Measurements from ENCODE around the gene UBE2J1.
A peak's percentile ranks its signal among the peaks of the same experiment; 100 is the strongest.

Gene UBE2J1

GRCh38 chr6:89364586-89364985 is 12.1 kb upstream of the UBE2J1 start:
- DNase-seq (ENCODE audit: low spot score): no peak

GRCh38 chr6:89361171-89361570 is 8.6 kb upstream of the UBE2J1 start:
- DNase-seq (ENCODE audit: low spot score): no peak

GRCh38 chr6:89360415-89360999 is 8.0 kb upstream of the UBE2J1 start:
- DNase-seq (ENCODE audit: low spot score): no peak

- no peak for DNase-seq (ENCODE audit: low spot score)
Measured at GRCh38 chr6:89359561-89359960, 7.0 kb upstream of the UBE2J1 start.

- DNase-seq (ENCODE audit: low spot score): no peak
Measured at GRCh38 chr6:89357390-89357789, 4.9 kb upstream of the UBE2J1 start.

- no peak for DNase-seq (ENCODE audit: low spot score)
Measured at GRCh38 chr6:89356642-89357170, 4.2 kb upstream of the UBE2J1 start.

- no peak for DNase-seq (ENCODE audit: low spot score)
Measured at GRCh38 chr6:89355511-89356194, 3.1 kb upstream of the UBE2J1 start.

- DNase-seq (ENCODE audit: low spot score): no peak
Measured at GRCh38 chr6:89353702-89354392, 1.3 kb upstream of the UBE2J1 start.

GRCh38 chr6:89353118-89353556 is 615 bp upstream of the UBE2J1 start:
- DNase-seq (ENCODE audit: low spot score): peak; percentile 12

- no peak for DNase-seq (ENCODE audit: low spot score)
Measured at GRCh38 chr6:89351671-89352277, 748 bp downstream of the UBE2J1 start.

GRCh38 chr6:89350281-89350966 is 2.1 kb downstream of the UBE2J1 start:
- peak; percentile 31 for DNase-seq (ENCODE audit: low spot score)

GRCh38 chr6:89348372-89348771 is 4.2 kb downstream of the UBE2J1 start:
- no peak for DNase-seq (ENCODE audit: low spot score)

- DNase-seq (ENCODE audit: low spot score): no peak
Measured at GRCh38 chr6:89347825-89348224, 4.7 kb downstream of the UBE2J1 start.

- DNase-seq (ENCODE audit: low spot score): no peak
Measured at GRCh38 chr6:89346433-89346832, 6.1 kb downstream of the UBE2J1 start.

- no peak for DNase-seq (ENCODE audit: low spot score)
Measured at GRCh38 chr6:89339565-89339964, 13.0 kb downstream of the UBE2J1 start.

- no peak for DNase-seq (ENCODE audit: low spot score)
Measured at GRCh38 chr6:89335164-89335563, 17.4 kb downstream of the UBE2J1 start.

GRCh38 chr6:89330910-89331309 is 21.6 kb downstream of the UBE2J1 start:
- DNase-seq (ENCODE audit: low spot score): no peak

- no peak for DNase-seq (ENCODE audit: low spot score)
Measured at GRCh38 chr6:89328976-89329375, 23.5 kb downstream of the UBE2J1 start.

- no peak for DNase-seq (ENCODE audit: low spot score)
Measured at GRCh38 chr6:89324304-89324703, 28.2 kb downstream of the UBE2J1 start.

GRCh38 chr6:89323511-89323971 is 29.0 kb downstream of the UBE2J1 start:
- no peak for DNase-seq (ENCODE audit: low spot score)

GRCh38 chr6:89321131-89321970 is 31.2 kb downstream of the UBE2J1 start:
- DNase-seq (ENCODE audit: low spot score): peak; percentile 63
